GM23338 (cell line): Measurements from ENCODE around the gene PLA2G4F. TPM values are rescaled to one million over a fixed set of nuclear protein-coding genes. Genes with fewer than 3 reads are reported as not detected.
"Not testable (repeated sequence)": the region's sequence is repeated elsewhere in the genome, so short reads cannot be mapped to it uniquely, and the experiment has no call there.

Experiments used
- ATAC-seq: fragments of 200-7000 bp; cut with Tn5 transposase; 3 replicates; pipeline ENCODE4 v1.9.1; 2020
- DNase-seq: peaks from one replicate; pipeline ENCODE4 v3.0.0-alpha.2; 2015; ENCODE audit warnings: low spot score
- H2AFZ ChIP-seq: fragments of 200-600 bp; sonication (generic); 2 replicates; pipeline ENCODE4 v1.8.0; 2016; ENCODE audit warnings: antibody characterized with exemption, mild to moderate bottlenecking, moderate library complexity
- H3F3A ChIP-seq: fragments of 200-600 bp; sonication (generic); replicated peaks from 2 replicates; pipeline ENCODE4 v1.8.0; 2017; ENCODE audit warnings: antibody characterized with exemption, mixed run types, low read depth
- H3K27ac ChIP-seq: fragments of 200-600 bp; sonication (generic); 2 replicates; pipeline ENCODE4 v1.6.1; 2016; ENCODE audit warnings: low read depth
- H3K27me3 ChIP-seq: fragments of 200-600 bp; sonication (generic); 2 replicates; pipeline ENCODE4 v1.8.0; 2016; ENCODE audit warnings: mild to moderate bottlenecking, mixed run types, moderate library complexity; ENCODE audit not compliant: insufficient read depth
- H3K36me3 ChIP-seq: fragments of 200-600 bp; sonication (generic); 2 replicates; pipeline ENCODE4 v1.8.0; 2016; ENCODE audit warnings: mild to moderate bottlenecking; ENCODE audit not compliant: insufficient read depth
- H3K4me1 ChIP-seq: fragments of 200-600 bp; sonication (generic); 2 replicates; pipeline ENCODE4 v1.8.0; 2016; ENCODE audit warnings: mild to moderate bottlenecking, moderate library complexity; ENCODE audit not compliant: insufficient read depth
- H3K4me2 ChIP-seq: fragments of 200-600 bp; sonication (generic); 2 replicates; pipeline ENCODE4 v1.7.1; 2017; ENCODE audit warnings: mixed run types
- H3K4me3 ChIP-seq: fragments of 200-600 bp; sonication (generic); 2 replicates; pipeline ENCODE4 v1.6.1; 2016; ENCODE audit warnings: mixed run types
- H3K79me2 ChIP-seq: fragments of 200-600 bp; sonication (generic); replicated peaks from 2 replicates; pipeline ENCODE4 v1.8.0; 2017; ENCODE audit warnings: mild to moderate bottlenecking; ENCODE audit not compliant: insufficient read depth
- H3K9me2 ChIP-seq: fragments of 200-600 bp; sonication (generic); 2 replicates; pipeline ENCODE4 v1.8.0; 2017; ENCODE audit not compliant: insufficient read depth
- H4K20me1 ChIP-seq: fragments of 200-600 bp; sonication (generic); replicated peaks from 2 replicates; pipeline ENCODE4 v1.8.0; 2017; ENCODE audit warnings: mild to moderate bottlenecking; ENCODE audit not compliant: insufficient read depth
- H3K27ac Mint-ChIP-seq: 2 replicates; pipeline ENCODE4 v1.8.0; 2020; ENCODE audit warnings: inconsistent platforms, mild to moderate bottlenecking, moderate library complexity, mixed read lengths
- H3K27me3 Mint-ChIP-seq: 3 replicates; pipeline ENCODE4 v1.8.0; 2022; ENCODE audit warnings: low read depth, mild to moderate bottlenecking, moderate library complexity, mixed read lengths, inconsistent platforms; ENCODE audit not compliant: insufficient read depth, poor library complexity
- H3K36me3 Mint-ChIP-seq: 3 replicates; pipeline ENCODE4 v1.8.0; 2021; ENCODE audit warnings: low read depth, mild to moderate bottlenecking, inconsistent platforms, moderate library complexity, mixed read lengths
- H3K4me1 Mint-ChIP-seq: 3 replicates; pipeline ENCODE4 v1.8.0; 2020; ENCODE audit warnings: mild to moderate bottlenecking, inconsistent platforms, mixed read lengths
- H3K4me3 Mint-ChIP-seq: 3 replicates; pipeline ENCODE4 v1.8.0; 2021; ENCODE audit warnings: moderate library complexity, mild to moderate bottlenecking, inconsistent platforms, mixed read lengths
- H3K9me3 Mint-ChIP-seq: 3 replicates; pipeline ENCODE4 v1.8.0; 2020; ENCODE audit warnings: moderate library complexity, mild to moderate bottlenecking, inconsistent platforms, mixed read lengths
- EZH2phosphoT487 ChIP-seq: fragments of 200-600 bp; sonication (generic); IDR thresholded peaks from one replicate; pipeline ENCODE4 v1.8.1; 2018; ENCODE audit warnings: antibody characterized with exemption; ENCODE audit not compliant: unreplicated experiment
- JUNB ChIP-seq: IDR thresholded peaks from one replicate; pipeline ENCODE4 v1.6.1; 2016; ENCODE audit warnings: antibody characterized with exemption; ENCODE audit not compliant: unreplicated experiment
- NANOG ChIP-seq: IDR thresholded peaks from 2 replicates; pipeline ENCODE4 v1.6.1; 2016; ENCODE audit warnings: antibody characterized with exemption, borderline replicate concordance
- POLR2AphosphoS5 ChIP-seq: IDR thresholded peaks from 2 replicates; pipeline ENCODE4 v1.6.1; 2016; ENCODE audit warnings: antibody characterized with exemption, low read depth
- ZNF114 ChIP-seq: fragments of 250-450 bp; sonication (Bioruptor Pico); IDR thresholded peaks from 2 replicates; pipeline ENCODE4 v1.5.0; 2020; ENCODE audit warnings: mild to moderate bottlenecking, moderate library complexity
- polyA plus RNA-seq: library from polyadenylated mRNA; unstranded; fragments of >200 nt; fragmentation: Nextera tagmentation; extraction: Ambion mirVana; gene quantifications from 2 replicates; pipeline ENCODE4 v1.2.1, GENCODE V29; 2016
- total RNA-seq: library from RNA; depleted of rRNA; stranded (reverse); fragments of >200 nt; shearing (Covaris generic); gene quantifications from 2 replicates; pipeline ENCODE4 v1.2.3, GENCODE V29; 2014
- TF ChIP-seq, protein P1 (sequence below): fragments of 250-450 bp; sonication (Bioruptor Pico); IDR thresholded peaks from 2 replicates; pipeline ENCODE4 v1.5.0; 2020; ENCODE audit warnings: mild to moderate bottlenecking, moderate library complexity
- TF ChIP-seq, protein P2 (sequence below): IDR thresholded peaks from 2 replicates; pipeline ENCODE4 v1.6.1; 2016; ENCODE audit warnings: antibody characterized with exemption

Gene PLA2G4F
- total and polyA plus RNA-seq, 2 experiments from 2014 or later = not detected

DNA sequence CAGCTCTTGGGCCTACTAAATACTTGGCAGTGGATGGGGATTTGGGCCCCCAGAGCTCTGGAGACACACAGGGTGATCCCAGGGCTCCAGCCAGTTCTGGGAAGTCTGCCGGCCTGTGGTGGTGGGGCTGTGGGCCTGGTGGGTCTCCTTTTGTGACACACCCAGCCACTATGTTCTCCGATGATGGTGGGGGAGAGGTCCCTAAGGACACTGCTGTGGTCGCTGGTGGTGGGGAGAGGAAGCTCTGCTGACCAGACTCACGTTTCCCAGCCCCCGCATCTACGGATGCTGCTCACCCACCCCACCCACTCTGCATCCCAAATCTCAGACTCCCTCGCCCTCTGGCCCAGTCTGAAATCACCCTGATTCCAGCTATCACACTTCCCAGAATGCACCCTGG is 62.5 kb downstream of the PLA2G4F start (continued):
- TF ChIP-seq, protein P1, sequence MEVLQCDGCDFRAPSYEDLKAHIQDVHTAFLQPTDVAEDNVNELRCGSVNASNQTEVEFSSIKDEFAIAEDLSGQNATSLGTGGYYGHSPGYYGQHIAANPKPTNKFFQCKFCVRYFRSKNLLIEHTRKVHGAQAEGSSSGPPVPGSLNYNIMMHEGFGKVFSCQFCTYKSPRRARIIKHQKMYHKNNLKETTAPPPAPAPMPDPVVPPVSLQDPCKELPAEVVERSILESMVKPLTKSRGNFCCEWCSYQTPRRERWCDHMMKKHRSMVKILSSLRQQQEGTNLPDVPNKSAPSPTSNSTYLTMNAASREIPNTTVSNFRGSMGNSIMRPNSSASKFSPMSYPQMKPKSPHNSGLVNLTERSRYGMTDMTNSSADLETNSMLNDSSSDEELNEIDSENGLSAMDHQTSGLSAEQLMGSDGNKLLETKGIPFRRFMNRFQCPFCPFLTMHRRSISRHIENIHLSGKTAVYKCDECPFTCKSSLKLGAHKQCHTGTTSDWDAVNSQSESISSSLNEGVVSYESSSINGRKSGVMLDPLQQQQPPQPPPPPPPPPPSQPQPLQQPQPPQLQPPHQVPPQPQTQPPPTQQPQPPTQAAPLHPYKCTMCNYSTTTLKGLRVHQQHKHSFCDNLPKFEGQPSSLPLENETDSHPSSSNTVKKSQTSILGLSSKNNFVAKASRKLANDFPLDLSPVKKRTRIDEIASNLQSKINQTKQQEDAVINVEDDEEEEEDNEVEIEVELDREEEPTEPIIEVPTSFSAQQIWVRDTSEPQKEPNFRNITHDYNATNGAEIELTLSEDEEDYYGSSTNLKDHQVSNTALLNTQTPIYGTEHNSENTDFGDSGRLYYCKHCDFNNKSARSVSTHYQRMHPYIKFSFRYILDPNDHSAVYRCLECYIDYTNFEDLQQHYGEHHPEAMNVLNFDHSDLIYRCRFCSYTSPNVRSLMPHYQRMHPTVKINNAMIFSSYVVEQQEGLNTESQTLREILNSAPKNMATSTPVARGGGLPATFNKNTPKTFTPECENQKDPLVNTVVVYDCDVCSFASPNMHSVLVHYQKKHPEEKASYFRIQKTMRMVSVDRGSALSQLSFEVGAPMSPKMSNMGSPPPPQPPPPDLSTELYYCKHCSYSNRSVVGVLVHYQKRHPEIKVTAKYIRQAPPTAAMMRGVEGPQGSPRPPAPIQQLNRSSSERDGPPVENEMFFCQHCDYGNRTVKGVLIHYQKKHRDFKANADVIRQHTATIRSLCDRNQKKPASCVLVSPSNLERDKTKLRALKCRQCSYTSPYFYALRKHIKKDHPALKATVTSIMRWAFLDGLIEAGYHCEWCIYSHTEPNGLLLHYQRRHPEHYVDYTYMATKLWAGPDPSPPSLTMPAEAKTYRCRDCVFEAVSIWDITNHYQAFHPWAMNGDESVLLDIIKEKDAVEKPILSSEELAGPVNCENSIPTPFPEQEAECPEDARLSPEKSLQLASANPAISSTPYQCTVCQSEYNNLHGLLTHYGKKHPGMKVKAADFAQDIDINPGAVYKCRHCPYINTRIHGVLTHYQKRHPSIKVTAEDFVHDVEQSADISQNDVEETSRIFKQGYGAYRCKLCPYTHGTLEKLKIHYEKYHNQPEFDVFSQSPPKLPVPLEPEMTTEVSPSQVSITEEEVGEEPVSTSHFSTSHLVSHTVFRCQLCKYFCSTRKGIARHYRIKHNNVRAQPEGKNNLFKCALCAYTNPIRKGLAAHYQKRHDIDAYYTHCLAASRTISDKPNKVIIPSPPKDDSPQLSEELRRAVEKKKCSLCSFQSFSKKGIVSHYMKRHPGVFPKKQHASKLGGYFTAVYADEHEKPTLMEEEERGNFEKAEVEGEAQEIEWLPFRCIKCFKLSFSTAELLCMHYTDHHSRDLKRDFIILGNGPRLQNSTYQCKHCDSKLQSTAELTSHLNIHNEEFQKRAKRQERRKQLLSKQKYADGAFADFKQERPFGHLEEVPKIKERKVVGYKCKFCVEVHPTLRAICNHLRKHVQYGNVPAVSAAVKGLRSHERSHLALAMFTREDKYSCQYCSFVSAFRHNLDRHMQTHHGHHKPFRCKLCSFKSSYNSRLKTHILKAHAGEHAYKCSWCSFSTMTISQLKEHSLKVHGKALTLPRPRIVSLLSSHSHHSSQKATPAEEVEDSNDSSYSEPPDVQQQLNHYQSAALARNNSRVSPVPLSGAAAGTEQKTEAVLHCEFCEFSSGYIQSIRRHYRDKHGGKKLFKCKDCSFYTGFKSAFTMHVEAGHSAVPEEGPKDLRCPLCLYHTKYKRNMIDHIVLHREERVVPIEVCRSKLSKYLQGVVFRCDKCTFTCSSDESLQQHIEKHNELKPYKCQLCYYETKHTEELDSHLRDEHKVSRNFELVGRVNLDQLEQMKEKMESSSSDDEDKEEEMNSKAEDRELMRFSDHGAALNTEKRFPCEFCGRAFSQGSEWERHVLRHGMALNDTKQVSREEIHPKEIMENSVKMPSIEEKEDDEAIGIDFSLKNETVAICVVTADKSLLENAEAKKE (CRISPR knock-in tag) = no peak
- TF ChIP-seq JUNB = no peak
- no peak for TF ChIP-seq POLR2AphosphoS5

DNA sequence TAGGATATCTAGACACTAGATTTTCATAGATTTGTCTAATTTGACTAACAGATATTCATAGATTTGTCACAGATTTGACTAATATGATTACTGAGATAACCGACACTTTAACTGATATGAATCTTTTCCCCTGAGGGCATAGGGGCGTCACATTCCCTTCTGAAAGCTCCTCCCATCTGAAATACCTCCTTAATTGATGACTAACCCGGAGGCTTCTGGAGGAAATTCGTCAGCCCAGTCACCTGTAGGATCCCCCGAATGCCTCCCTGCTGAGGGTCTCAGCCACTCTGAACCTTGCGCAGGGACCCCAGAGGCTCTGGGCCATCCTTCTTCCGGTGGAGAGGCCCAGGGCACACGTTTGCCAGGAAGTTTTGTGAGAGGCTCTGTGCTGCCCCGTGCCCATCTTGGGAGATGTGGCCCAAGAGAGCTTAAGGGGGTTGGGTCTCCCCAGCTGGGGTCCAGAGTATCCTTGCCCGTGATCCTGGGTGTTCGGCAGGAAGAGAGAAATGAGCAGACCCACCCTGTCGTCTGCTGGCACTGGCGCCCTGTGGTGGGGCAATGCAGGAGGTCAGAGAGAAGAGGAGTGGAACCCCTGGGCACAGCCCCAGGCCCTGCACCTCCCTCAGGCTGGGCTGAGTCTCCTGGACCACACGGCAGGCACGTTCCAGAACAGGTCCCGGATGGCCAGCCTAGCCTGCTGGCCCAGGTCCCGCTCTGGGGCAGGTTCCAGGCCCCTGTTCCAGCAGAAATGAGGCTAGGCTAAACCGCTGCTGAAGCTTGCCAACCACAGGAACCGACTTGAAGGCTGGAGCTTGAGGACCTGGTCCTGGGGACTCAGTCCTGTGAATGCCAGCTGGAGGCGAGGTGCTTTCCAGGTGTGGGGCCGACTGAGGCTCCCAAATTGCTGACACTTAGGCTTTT is 63.8 kb downstream of the PLA2G4F start:
- Histone ChIP-seq H3K4me2 (no peak overlapping the region), H3K27me3 (no peaks in the 10 kb centered on the region), H3K27ac (no peak overlapping the region), H3K4me3 (no peak overlapping the region), H2AFZ (peak overlapping the region; percentile 85), H3K36me3 (no peaks in the 10 kb centered on the region), H3K79me2 (no peaks in the 10 kb centered on the region), H4K20me1 (no peaks in the 10 kb centered on the region), H3K4me1 (0 out of 2 replicates have a peak, but pooled peaks cover 4% of the 10 kb centered on the region), H3K9me2 (no peaks in the 10 kb centered on the region), H3F3A (no peaks in the 10 kb centered on the region)
- peak; percentile 34 for DNase-seq
- no peak for TF ChIP-seq JUNB
- no peak for TF ChIP-seq NANOG
- TF ChIP-seq EZH2phosphoT487 = no peak
- no peak for TF ChIP-seq ZNF114 (CRISPR knock-in tag)
- TF ChIP-seq, protein P2, sequence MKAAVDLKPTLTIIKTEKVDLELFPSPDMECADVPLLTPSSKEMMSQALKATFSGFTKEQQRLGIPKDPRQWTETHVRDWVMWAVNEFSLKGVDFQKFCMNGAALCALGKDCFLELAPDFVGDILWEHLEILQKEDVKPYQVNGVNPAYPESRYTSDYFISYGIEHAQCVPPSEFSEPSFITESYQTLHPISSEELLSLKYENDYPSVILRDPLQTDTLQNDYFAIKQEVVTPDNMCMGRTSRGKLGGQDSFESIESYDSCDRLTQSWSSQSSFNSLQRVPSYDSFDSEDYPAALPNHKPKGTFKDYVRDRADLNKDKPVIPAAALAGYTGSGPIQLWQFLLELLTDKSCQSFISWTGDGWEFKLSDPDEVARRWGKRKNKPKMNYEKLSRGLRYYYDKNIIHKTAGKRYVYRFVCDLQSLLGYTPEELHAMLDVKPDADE = no peak
- no peaks in the 10 kb centered on the region for H3K9me3 Mint-ChIP-seq
- H3K27ac Mint-ChIP-seq = peak overlapping the region; percentile 60; the same call in 1 of the 2 replicates
- peaks cover 4% of the 10 kb centered on the region for H3K27me3 Mint-ChIP-seq
- no peaks in the 10 kb centered on the region for H3K36me3 Mint-ChIP-seq
- no peak overlapping the region for H3K4me3 Mint-ChIP-seq
- peak; percentile 28; the same call in 2 of the 3 replicates for ATAC-seq
- peaks cover 15% of the 10 kb centered on the region for H3K4me1 Mint-ChIP-seq

DNA sequence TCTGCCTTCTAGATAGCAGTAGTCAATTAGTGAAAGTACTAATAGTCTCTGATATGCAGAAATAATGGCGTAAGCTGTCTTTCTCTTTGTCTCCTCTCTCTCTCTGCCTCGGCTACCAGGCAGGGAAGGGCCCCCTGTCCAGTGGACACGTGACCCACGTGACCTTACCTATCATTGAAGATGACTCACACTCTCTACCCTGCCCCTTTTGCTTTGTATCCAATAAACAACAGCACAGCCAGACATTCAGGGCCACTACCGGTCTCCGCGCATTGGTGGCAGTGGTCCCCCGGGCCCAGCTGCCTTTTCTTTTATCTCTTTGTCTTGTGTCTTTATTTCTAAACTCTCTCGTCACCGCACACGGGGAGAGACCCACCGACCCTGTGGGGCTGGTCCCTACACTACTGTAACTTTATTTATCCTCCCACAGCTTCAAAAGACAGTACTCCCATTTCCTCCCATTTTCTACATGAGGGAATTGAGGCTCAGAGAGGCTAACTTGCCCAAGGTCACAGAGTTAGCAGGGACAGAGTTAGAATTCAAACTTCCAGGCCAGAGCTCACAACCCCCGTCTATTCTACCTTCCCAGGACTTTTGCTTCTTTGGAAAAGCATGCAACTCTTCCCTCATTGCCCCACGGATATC is 64.6 kb downstream of the PLA2G4F start:
- not testable (repeated sequence) for H3K36me3 Mint-ChIP-seq, H3K36me3 ChIP-seq, H3K9me2 ChIP-seq, ATAC-seq, H3K27me3 Mint-ChIP-seq, H3K4me3 Mint-ChIP-seq, H4K20me1 ChIP-seq, H3K27me3 ChIP-seq, H3K4me2 ChIP-seq, H3K27ac Mint-ChIP-seq, H3K4me3 ChIP-seq, DNase-seq, H3K4me1 ChIP-seq, H3K27ac ChIP-seq, H3F3A ChIP-seq, H3K79me2 ChIP-seq, H3K9me3 Mint-ChIP-seq
- H2AFZ ChIP-seq = peak overlapping the region; percentile 85
- peaks cover 15% of the 10 kb centered on the region for H3K4me1 Mint-ChIP-seq
